OCI-LY1 (cell line): ENCODE data around the gene TMEM89.

Source experiments
- CTCF ChIP-seq: fragments of 200-600 bp; sonication (generic), shearing (Covaris generic); IDR thresholded peaks from 2 replicates; pipeline ENCODE4 v1.5.1; 2017; ENCODE audit warnings: mild to moderate bottlenecking, antibody characterized with exemption, low read length, moderate library complexity, mixed read lengths
- EZH2 ChIP-seq: fragments of 200-600 bp; sonication (generic), shearing (Covaris generic); IDR thresholded peaks from 2 replicates; pipeline ENCODE4 v1.8.0; 2017; ENCODE audit warnings: borderline replicate concordance, mixed run types, mild to moderate bottlenecking, antibody characterized with exemption, low read length, moderate library complexity, mixed read lengths

- TF ChIP-seq CTCF: no peak
- TF ChIP-seq EZH2: no peak
These were observed 23.1 kb downstream of the TMEM89 start for GRCh38 chr3:48598323-48599076.
